ENCODE data around the gene TMEM69.

- TF ChIP-seq CTCF (tag by site-specific recombination; IDR thresholded peaks at IDR 0.05) (no peak), REST (tag by site-specific recombination; IDR thresholded peaks at IDR 0.05) (no peak), ZIC2 (tag by site-specific recombination; IDR thresholded peaks at IDR 0.05) (no peak), ZNF660 (tag by site-specific recombination; IDR thresholded peaks at IDR 0.05) (no peak), YY1 (tag by site-specific recombination; IDR thresholded peaks at IDR 0.05) (no peak), ZNF26 (tag by site-specific recombination; IDR thresholded peaks at IDR 0.05) (no peak), ZNF274 (IDR thresholded peaks at IDR 0.05; ENCODE audit: low read length) (no peak), ZNF274 (tag by site-specific recombination; IDR thresholded peaks at IDR 0.05; ENCODE audit: borderline replicate concordance) (no peak), SP2 (tag by site-specific recombination; IDR thresholded peaks at IDR 0.05) (no peak), ZNF707 (tag by site-specific recombination; IDR thresholded peaks at IDR 0.05) (no peak), ZNF354C (tag by site-specific recombination; IDR thresholded peaks at IDR 0.05; ENCODE audit: borderline replicate concordance, low read depth) (no peak)
Measured at GRCh38 chr1:45643978-45644377, 44.0 kb upstream of the TMEM69 start.
